ENCODE data around the gene VMP1. TPM values are rescaled to one million over a fixed set of nuclear protein-coding genes. Genes with fewer than 3 reads are reported as not detected.
A peak's percentile ranks its signal among the peaks of the same experiment; 100 is the strongest.

VMP1 gene
- total RNA-seq, 1 experiment from 2014 or later, result 83.1 TPM

- H3K27ac Mint-ChIP-seq, result peak overlapping the region in 2 of 3 experiments; percentile 74 to 84; a peak in 3 of 7 replicates
- no peak overlapping the region for H3K4me2 ChIP-seq (ENCODE audit: insufficient read depth, insufficient read length, low read length)
These were observed 137.6 kb downstream of the VMP1 start for GRCh38 chr17:59844884-59845594.

More at GRCh38 chr17:59844884-59845594, 137.6 kb downstream of the VMP1 start:
- Histone ChIP-seq H3K56ac (ENCODE audit: insufficient read length, low read depth, low read length) (no peak overlapping the region), H3K4me1 (ENCODE audit: insufficient read depth, low read length) (peaks cover 7% of the 10 kb centered on the region), H4K91ac (ENCODE audit: insufficient read length, low read depth, low read length) (no peak overlapping the region), H3K14ac (ENCODE audit: insufficient read depth, low read length) (no peak overlapping the region), H2BK120ac (ENCODE audit: low read depth, low read length, poor library complexity, severe bottlenecking) (no peak overlapping the region), H2BK12ac (ENCODE audit: insufficient read length, low read depth, low read length) (no peak overlapping the region), H4K5ac (ENCODE audit: insufficient read length, low read depth, low read length) (no peak overlapping the region), H4K20me1 (ENCODE audit: control insufficient read depth, insufficient read depth, insufficient read length) (no peaks in the 10 kb centered on the region), H2BK15ac (ENCODE audit: low read depth, low read length) (no peak overlapping the region), H3K27me3 (ENCODE audit: insufficient read depth, low read length) (no peaks in the 10 kb centered on the region), H2BK20ac (ENCODE audit: low read depth, low read length, poor library complexity, severe bottlenecking) (no peak overlapping the region), H3K4ac (ENCODE audit: low read depth, low read length) (no peak overlapping the region), H2AK5ac (ENCODE audit: insufficient read length, low read length) (no peak overlapping the region), H3K27ac (ENCODE audit: insufficient read length, low read depth, low read length) (no peak overlapping the region), H3K9me3 (ENCODE audit: control insufficient read depth, low read depth, low read length) (no peaks in the 10 kb centered on the region), H2AFZ (ENCODE audit: low read length) (no peak overlapping the region), H2BK5ac (ENCODE audit: insufficient read length, low read length) (no peak overlapping the region), H3K18ac (ENCODE audit: insufficient read length, low read depth, low read length) (no peak overlapping the region), H3K79me1 (ENCODE audit: insufficient read depth, low read depth, low read length, poor library complexity, severe bottlenecking) (no peaks in the 10 kb centered on the region), H4K8ac (replicated peaks; ENCODE audit: insufficient read length, low read depth, low read length) (no peak overlapping the region), H3K23ac (ENCODE audit: insufficient read length, low read depth, low read length) (no peak overlapping the region), H3T11ph (ENCODE audit: low read length) (no peak overlapping the region), H3K79me2 (ENCODE audit: insufficient read depth, low read length) (no peaks in the 10 kb centered on the region), H3K23me2 (ENCODE audit: insufficient read length, low read depth, low read length, poor library complexity, severe bottlenecking) (peaks cover 3% of the 10 kb centered on the region), H3K9ac (ENCODE audit: extremely low read depth, insufficient read length, low read length) (no peak overlapping the region)
- H3K4me3 Mint-ChIP-seq, result no peak overlapping the region; a peak in 1 of 5 replicates
- no peaks in the 10 kb centered on the region; a peak in 1 of 5 replicates for H3K9me3 Mint-ChIP-seq
- no peak for TF ChIP-seq CTCF (conservative IDR thresholded peaks at IDR 0.05)
- peaks cover 47 to 59% of the 10 kb centered on the region in 2 experiments for H3K4me1 Mint-ChIP-seq
- peaks cover 19 to 29% (median 29%) of the 10 kb centered on the region in 3 experiments; a peak in 6 of 7 replicates for H3K36me3 Mint-ChIP-seq (ENCODE audit: insufficient read depth in 1 of 3, low read depth in 3 of 3)
- H3K27me3 Mint-ChIP-seq (ENCODE audit: low read depth), result no peaks in the 10 kb centered on the region
- no peak for DNase-seq
- no CpG with 5 or more reads among the region's 3 CpGs for WGBS (ENCODE audit: extremely low coverage, insufficient read length, low lambda C conversion rate)

All from H9 (cell line).